WTC11 (cell line): ENCODE measurements around the gene KCNK15. TPM values are rescaled to one million over a fixed set of nuclear protein-coding genes. Genes with fewer than 3 reads are reported as not detected.

Experiments
- ATAC-seq: fragments of 200-7000 bp; cut with Tn5 transposase; 2 replicates; pipeline ENCODE4 v1.10.0; 2021; ENCODE audit warnings: mild to moderate bottlenecking, moderate library complexity
- CTCF ChIA-PET: fragments of 300-600 bp; sonication (Branson Sonifier 250); formaldehyde crosslinking; loops from one replicate; lab custom pipeline; 2021; ENCODE audit warnings: antibody characterized with exemption; lab: Charles Lee
- POLR2A ChIA-PET: fragments of 350-600 bp; sonication (Branson Sonifier 250); formaldehyde crosslinking; loops from one replicate; lab custom pipeline; 2021; ENCODE audit warnings: antibody characterized with exemption; lab: Charles Lee
- DNase-seq: peaks from one replicate; pipeline ENCODE4 v3.0.0; 2021; ENCODE audit warnings: low spot score
- H3K27ac Mint-ChIP-seq: 2 replicates; pipeline ENCODE4 v1.8.0; 2021; ENCODE audit warnings: mixed read lengths
- H3K27me3 Mint-ChIP-seq: 2 replicates; pipeline ENCODE4 v1.8.0; 2021; ENCODE audit warnings: low read depth, mild to moderate bottlenecking, moderate library complexity, mixed read lengths
- H3K36me3 Mint-ChIP-seq: 2 replicates; pipeline ENCODE4 v1.8.0; 2021; ENCODE audit warnings: mixed read lengths
- H3K4me1 Mint-ChIP-seq: 2 replicates; pipeline ENCODE4 v1.8.0; 2022; ENCODE audit warnings: mixed read lengths
- H3K4me3 Mint-ChIP-seq: 2 replicates; pipeline ENCODE4 v1.8.0; 2021; ENCODE audit warnings: mild to moderate bottlenecking, moderate library complexity, mixed read lengths
- H3K9me3 Mint-ChIP-seq: 2 replicates; pipeline ENCODE4 v1.8.0; 2021; ENCODE audit warnings: mixed read lengths
- ATF1 ChIP-seq: sonication (generic); formaldehyde crosslinking; IDR thresholded peaks from 2 replicates; pipeline ENCODE4 v1.8.1; 2023; ENCODE audit warnings: mild to moderate bottlenecking, moderate library complexity, missing genetic modification reagents
- ATF6 ChIP-seq: sonication (generic); formaldehyde crosslinking; IDR thresholded peaks from 2 replicates; pipeline ENCODE4 v1.8.1; 2023; ENCODE audit warnings: mild to moderate bottlenecking, missing genetic modification reagents
- CBFB ChIP-seq: sonication (generic); formaldehyde crosslinking; IDR thresholded peaks from 2 replicates; pipeline ENCODE4 v1.8.1; 2022; ENCODE audit warnings: mild to moderate bottlenecking, low read depth, missing genetic modification reagents
- CDX4 ChIP-seq: fragments of 250-450 bp; sonication (Bioruptor Pico); IDR thresholded peaks from 2 replicates; pipeline ENCODE4 v1.9.0; 2021; ENCODE audit warnings: moderate library complexity, mild to moderate bottlenecking, inconsistent platforms, borderline replicate concordance
- ERG ChIP-seq: fragments of 250-450 bp; sonication (Bioruptor Pico); IDR thresholded peaks from 2 replicates; pipeline ENCODE4 v1.8.0; 2021; ENCODE audit warnings: mild to moderate bottlenecking
- FOXP4 ChIP-seq: sonication (generic); formaldehyde crosslinking; IDR thresholded peaks from 2 replicates; pipeline ENCODE4 v1.8.0; 2022; ENCODE audit warnings: mild to moderate bottlenecking, missing genetic modification reagents
- HMGXB4 ChIP-seq: sonication (generic); formaldehyde crosslinking; IDR thresholded peaks from 2 replicates; pipeline ENCODE4 v1.8.1; 2023; ENCODE audit warnings: mild to moderate bottlenecking, moderate library complexity, missing genetic modification reagents
- IRF1 ChIP-seq: sonication (generic); formaldehyde crosslinking; IDR thresholded peaks from 2 replicates; pipeline ENCODE4 v1.8.0; 2023; ENCODE audit warnings: missing genetic modification reagents
- MYBL2 ChIP-seq: sonication (generic); formaldehyde crosslinking; IDR thresholded peaks from 2 replicates; pipeline ENCODE4 v1.8.1; 2023; ENCODE audit warnings: mild to moderate bottlenecking, moderate library complexity, missing genetic modification reagents
- NFE2L1 ChIP-seq: sonication (generic); formaldehyde crosslinking; IDR thresholded peaks from 2 replicates; pipeline ENCODE4 v1.8.1; 2023; ENCODE audit warnings: missing genetic modification reagents
- TEAD1 ChIP-seq: sonication (generic); formaldehyde crosslinking; IDR thresholded peaks from 2 replicates; pipeline ENCODE4 v1.8.0; 2022; ENCODE audit warnings: mild to moderate bottlenecking, missing genetic modification reagents
- USF2 ChIP-seq: sonication (generic); formaldehyde crosslinking; IDR thresholded peaks from 2 replicates; pipeline ENCODE4 v1.8.1; 2023; ENCODE audit warnings: mild to moderate bottlenecking, missing genetic modification reagents, moderate library complexity
- ZNF138 ChIP-seq: sonication (generic); formaldehyde crosslinking; conservative IDR thresholded peaks from 2 replicates; pipeline ENCODE4 v1.8.1; 2022; ENCODE audit warnings: mild to moderate bottlenecking, moderate library complexity, missing genetic modification reagents
- ZNF425 ChIP-seq: fragments of 250-450 bp; sonication (Bioruptor Pico); conservative IDR thresholded peaks from 2 replicates; pipeline ENCODE4 v1.9.0; 2021; ENCODE audit warnings: mild to moderate bottlenecking
- ZNF512 ChIP-seq: sonication (generic); formaldehyde crosslinking; IDR thresholded peaks from 2 replicates; pipeline ENCODE4 v1.8.1; 2022; ENCODE audit warnings: missing genetic modification reagents, borderline replicate concordance
- ZSCAN18 ChIP-seq: fragments of 250-450 bp; sonication (Bioruptor Pico); IDR thresholded peaks from 2 replicates; pipeline ENCODE4 v2.1.2; 2022; ENCODE audit warnings: mild to moderate bottlenecking, moderate library complexity
- total RNA-seq: library from RNA; stranded (reverse); gene quantifications from 3 replicates; pipeline ENCODE4 v1.2.3, GENCODE V29; 2021

KCNK15 gene
- total RNA-seq, 1 experiment from 2014 or later, result 0.24 TPM

GRCh38 chr20:44719841-44720240, 25.8 kb upstream of the KCNK15 start:
- TF ChIP-seq CDX4 (CRISPR knock-in tag) (no peak), ZSCAN18 (no peak), FOXP4 (CRISPR knock-in tag) (no peak), HMGXB4 (CRISPR knock-in tag) (no peak), ZNF425 (CRISPR knock-in tag) (no peak), ATF1 (CRISPR knock-in tag) (no peak), ZNF512 (no peak), MYBL2 (CRISPR knock-in tag) (no peak), CBFB (CRISPR knock-in tag) (no peak), ERG (no peak), IRF1 (no peak), ZNF138 (CRISPR knock-in tag) (no peak), TEAD1 (CRISPR knock-in tag) (no peak), ATF6 (CRISPR knock-in tag) (no peak), NFE2L1 (CRISPR knock-in tag) (no peak), USF2 (no peak)

More at GRCh38 chr20:44719841-44720240, 25.8 kb upstream of the KCNK15 start:
- no peaks in the 10 kb centered on the region for H3K9me3 Mint-ChIP-seq
- CTCF ChIA-PET, result no interaction called here
- DNase-seq (no peak), ATAC-seq (no peak)
- POLR2A ChIA-PET, result no interaction called here
- no peaks in the 10 kb centered on the region for H3K36me3 Mint-ChIP-seq
- no peak overlapping the region for H3K4me3 Mint-ChIP-seq
- H3K27me3 Mint-ChIP-seq, result no peaks in the 10 kb centered on the region
- H3K4me1 Mint-ChIP-seq, result no peaks in the 10 kb centered on the region
- no peak overlapping the region for H3K27ac Mint-ChIP-seq
